ENCODE measurements around the gene PIAS2. TPM values are rescaled to one million over a fixed set of nuclear protein-coding genes. Genes with fewer than 3 reads are reported as not detected.

Gene PIAS2
- total and polyA plus RNA-seq, 3 donors from 2014 or later: 74.6 to 318 (median 96.7) TPM

DNA sequence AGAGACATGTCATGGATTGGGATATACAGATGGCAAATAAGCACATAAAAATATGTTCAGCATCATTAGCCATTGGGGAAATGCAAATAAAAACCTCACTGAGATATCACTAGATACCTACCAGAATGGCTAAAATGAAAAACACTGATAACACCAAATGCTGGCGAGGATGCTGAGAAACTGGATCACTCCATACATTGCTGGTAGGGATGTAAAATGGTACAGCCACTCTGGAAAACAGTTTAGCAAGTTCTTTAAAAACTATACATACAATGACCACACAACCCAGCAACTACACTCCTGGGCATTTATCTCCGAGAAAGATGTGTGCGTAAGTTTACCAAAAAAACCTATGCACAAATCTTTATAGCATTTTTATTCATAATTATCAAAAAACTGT lies 13.9 kb downstream of the PIAS2 start:
- H3K9me3 ChIP-seq: no peaks in the 10 kb centered on the region
- H3K36me3 ChIP-seq (ENCODE audit: low read depth, missing control alignments): no peaks in the 10 kb centered on the region
- no peaks in the 10 kb centered on the region for H3K4me1 ChIP-seq
- no peak overlapping the region for H3K27ac ChIP-seq
- DNase-seq: no peak
- WGBS, 2 donors: 97 to 98% methylated on average over 3 of the region's 3 CpGs
- H3K27me3 ChIP-seq: no peaks in the 10 kb centered on the region
- intact Hi-C loops (cut with DNase I; ENCODE audit: low total_unique reads): no loop called here
- H3K4me3 ChIP-seq: no peak overlapping the region
- TF ChIP-seq POLR2A (IDR thresholded peaks at IDR 0.05): no peak
- TF ChIP-seq, protein P1, sequence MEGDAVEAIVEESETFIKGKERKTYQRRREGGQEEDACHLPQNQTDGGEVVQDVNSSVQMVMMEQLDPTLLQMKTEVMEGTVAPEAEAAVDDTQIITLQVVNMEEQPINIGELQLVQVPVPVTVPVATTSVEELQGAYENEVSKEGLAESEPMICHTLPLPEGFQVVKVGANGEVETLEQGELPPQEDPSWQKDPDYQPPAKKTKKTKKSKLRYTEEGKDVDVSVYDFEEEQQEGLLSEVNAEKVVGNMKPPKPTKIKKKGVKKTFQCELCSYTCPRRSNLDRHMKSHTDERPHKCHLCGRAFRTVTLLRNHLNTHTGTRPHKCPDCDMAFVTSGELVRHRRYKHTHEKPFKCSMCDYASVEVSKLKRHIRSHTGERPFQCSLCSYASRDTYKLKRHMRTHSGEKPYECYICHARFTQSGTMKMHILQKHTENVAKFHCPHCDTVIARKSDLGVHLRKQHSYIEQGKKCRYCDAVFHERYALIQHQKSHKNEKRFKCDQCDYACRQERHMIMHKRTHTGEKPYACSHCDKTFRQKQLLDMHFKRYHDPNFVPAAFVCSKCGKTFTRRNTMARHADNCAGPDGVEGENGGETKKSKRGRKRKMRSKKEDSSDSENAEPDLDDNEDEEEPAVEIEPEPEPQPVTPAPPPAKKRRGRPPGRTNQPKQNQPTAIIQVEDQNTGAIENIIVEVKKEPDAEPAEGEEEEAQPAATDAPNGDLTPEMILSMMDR (IDR thresholded peaks at IDR 0.05): no peak

DNA sequence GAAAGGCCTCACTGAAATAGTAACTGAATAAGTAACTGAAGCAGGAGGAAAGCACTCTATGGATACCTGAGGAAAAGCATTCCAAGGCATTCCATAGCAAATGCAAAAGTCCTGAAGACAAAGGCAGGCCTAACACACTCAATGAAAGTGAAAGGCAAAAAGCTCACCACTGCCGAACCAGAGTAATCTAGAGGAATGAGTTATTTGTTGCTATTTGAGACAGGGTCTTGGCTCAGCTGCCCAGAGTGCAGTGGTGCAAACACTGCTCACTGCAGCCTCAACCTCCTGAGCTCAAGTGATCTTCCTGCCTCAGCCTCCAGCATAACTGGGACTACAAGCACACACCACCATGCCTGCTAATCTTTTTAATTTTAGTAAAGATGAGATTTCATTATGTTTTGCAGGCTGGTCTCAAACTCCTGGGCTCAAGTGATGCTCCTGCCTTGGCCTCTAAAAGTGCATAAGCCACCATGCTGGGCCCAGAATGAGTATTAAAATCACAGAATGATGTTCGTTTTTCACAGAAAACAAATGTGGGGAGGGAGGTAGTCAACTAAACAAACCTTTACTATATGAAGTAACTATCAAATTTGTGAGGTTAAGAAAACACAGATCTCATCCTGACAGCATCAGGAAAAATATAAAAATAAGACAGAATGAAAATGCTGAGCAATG lies 17.9 kb downstream of the PIAS2 start:
- intact Hi-C loops (cut with DNase I; ENCODE audit: low total_unique reads): no loop called here
- no peak for TF ChIP-seq POLR2A (IDR thresholded peaks at IDR 0.05)
- TF ChIP-seq, protein P1 (IDR thresholded peaks at IDR 0.05): no peak

DNA sequence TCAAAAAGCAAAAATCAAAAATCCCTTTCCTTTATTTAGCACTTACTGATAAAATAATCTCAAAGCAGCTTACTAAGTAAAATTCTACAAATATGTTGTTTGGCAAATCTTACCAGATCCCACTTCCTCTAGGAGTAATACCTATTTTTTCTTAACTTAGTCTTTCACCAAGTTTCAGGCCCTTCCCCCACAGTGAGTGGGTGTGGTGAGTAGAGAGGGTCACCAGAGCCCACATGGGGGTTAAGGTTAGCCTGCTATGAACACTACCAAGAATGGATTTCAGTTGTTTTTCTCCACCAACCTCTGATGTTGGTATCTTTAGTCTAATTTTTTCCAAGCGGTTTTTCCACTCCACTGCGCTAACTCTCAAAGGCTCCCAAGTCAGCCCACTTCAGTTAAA lies 23.2 kb downstream of the PIAS2 start:
- no peak for DNase-seq
- H3K27me3 ChIP-seq: no peaks in the 10 kb centered on the region
- no peaks in the 10 kb centered on the region for H3K9me3 ChIP-seq
- peaks cover 3% of the 10 kb centered on the region for H3K4me1 ChIP-seq
- no peak for TF ChIP-seq POLR2A (IDR thresholded peaks at IDR 0.05)
- TF ChIP-seq, protein P1 (IDR thresholded peaks at IDR 0.05): no peak
- intact Hi-C loops (cut with DNase I; ENCODE audit: low total_unique reads): no loop called here
- H3K27ac ChIP-seq: no peak overlapping the region
- no peaks in the 10 kb centered on the region for H3K36me3 ChIP-seq (ENCODE audit: low read depth, missing control alignments)
- 97 to 100% methylated on average over 2 of the region's 2 CpGs for WGBS, 2 donors
- no peak overlapping the region for H3K4me3 ChIP-seq

More for the DNA sequence above, 17.9 kb downstream of the PIAS2 start:
- Histone ChIP-seq H3K4me3 (no peak overlapping the region), H3K9me3 (no peaks in the 10 kb centered on the region), H3K36me3 (ENCODE audit: low read depth, missing control alignments) (no peaks in the 10 kb centered on the region), H3K4me1 (no peaks in the 10 kb centered on the region), H3K27me3 (no peaks in the 10 kb centered on the region), H3K27ac (no peak overlapping the region)
- 59 to 62% methylated on average over 2 of the region's 2 CpGs for WGBS, 2 donors
- DNase-seq: no peak

DNA sequence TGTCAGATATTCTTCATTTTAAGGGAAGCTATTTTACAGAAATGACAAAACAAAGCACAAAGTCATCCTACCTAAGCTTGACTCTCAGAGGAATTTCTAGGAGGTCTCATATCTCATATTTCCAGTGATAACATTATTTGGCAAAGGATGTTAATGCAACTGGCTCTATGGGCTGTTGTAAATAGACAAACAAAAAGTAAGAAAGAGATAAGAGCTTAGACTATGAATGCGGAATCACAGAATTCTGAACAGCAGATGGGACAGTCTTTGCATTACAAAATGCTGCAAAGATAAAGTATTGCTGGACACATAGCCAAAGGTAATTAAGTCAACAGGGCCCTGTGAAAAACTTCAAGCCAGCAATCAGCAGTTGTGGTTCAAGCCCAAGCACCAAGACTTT lies 23.9 kb downstream of the PIAS2 start:
- H3K27ac ChIP-seq: no peak overlapping the region
- H3K9me3 ChIP-seq: no peaks in the 10 kb centered on the region
- H3K36me3 ChIP-seq (ENCODE audit: low read depth, missing control alignments): no peaks in the 10 kb centered on the region
- no peak for DNase-seq
- no peaks in the 10 kb centered on the region for H3K27me3 ChIP-seq
- intact Hi-C loops (cut with DNase I; ENCODE audit: low total_unique reads): no loop called here
- WGBS, 2 donors: 81 to 84% methylated on average over 1 of the region's 1 CpG
- TF ChIP-seq, protein P1 (IDR thresholded peaks at IDR 0.05): no peak
- TF ChIP-seq POLR2A (IDR thresholded peaks at IDR 0.05): no peak
- no peak overlapping the region for H3K4me3 ChIP-seq
- H3K4me1 ChIP-seq: peaks cover 3% of the 10 kb centered on the region

GRCh38 chr18:46892842-46893241 lies 24.5 kb downstream of the PIAS2 start:
- Histone ChIP-seq H3K27ac (no peak overlapping the region), H3K9me3 (no peaks in the 10 kb centered on the region), H3K4me1 (peaks cover 3% of the 10 kb centered on the region), H3K36me3 (ENCODE audit: low read depth, missing control alignments) (no peaks in the 10 kb centered on the region), H3K4me3 (no peak overlapping the region), H3K27me3 (no peaks in the 10 kb centered on the region)
- no peak for DNase-seq
- TF ChIP-seq, protein P1 (IDR thresholded peaks at IDR 0.05): no peak
- no peak for TF ChIP-seq POLR2A (IDR thresholded peaks at IDR 0.05)
- intact Hi-C loops (cut with DNase I; ENCODE audit: low total_unique reads): no loop called here
- WGBS, 2 donors: 95 to 97% methylated on average over 1 of the region's 1 CpG
